GM23248 (cell line): Measurements from ENCODE around the gene OR9A2.

Experiments
- EZH2 ChIP-seq: fragments of 200-600 bp; sonication (generic); IDR thresholded peaks from 2 replicates; pipeline ENCODE4 v1.6.1; 2018; ENCODE audit warnings: antibody characterized with exemption, mild to moderate bottlenecking; ENCODE audit not compliant: insufficient read depth, poor library complexity, severe bottlenecking
- EZH2phosphoT487 ChIP-seq: fragments of 200-600 bp; sonication (generic); IDR thresholded peaks from 2 replicates; pipeline ENCODE4 v1.6.1; 2018; ENCODE audit warnings: antibody characterized with exemption, moderate library complexity, mild to moderate bottlenecking, low read depth; ENCODE audit not compliant: insufficient read depth

GRCh38 chr7:142999793-143000192 is 27.1 kb downstream of the OR9A2 start:
- TF ChIP-seq EZH2phosphoT487 (no peak), EZH2 (no peak)
